LNCAP (cell line): Measurements from ENCODE around the gene GALK2.

Experiments used
- TF ChIP-seq, protein P1 (sequence below): fragments of 450-650 bp; IDR thresholded peaks from 2 replicates; pipeline ENCODE4 v1.5.1; 2017; ENCODE audit warnings: mild to moderate bottlenecking

GALK2 gene

DNA sequence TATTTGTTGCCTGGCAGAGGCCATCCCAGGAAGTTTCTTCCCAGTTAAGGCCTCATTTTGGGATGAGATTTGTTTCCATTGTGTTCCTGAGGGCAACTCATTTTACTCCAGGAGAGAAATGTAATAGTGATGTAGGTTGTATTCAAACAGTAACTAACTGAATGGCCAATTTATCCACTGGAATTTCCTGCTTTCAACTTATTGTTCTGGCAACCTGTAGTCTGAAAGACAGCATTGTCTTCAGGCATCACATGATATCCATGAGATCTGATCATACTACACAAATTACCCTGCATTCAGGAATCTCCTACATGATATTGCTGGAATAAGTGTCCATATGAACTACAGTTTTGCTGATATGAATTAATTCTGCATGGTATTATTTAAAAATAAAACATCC, 173.5 kb downstream of the GALK2 start:
- TF ChIP-seq, protein P1, sequence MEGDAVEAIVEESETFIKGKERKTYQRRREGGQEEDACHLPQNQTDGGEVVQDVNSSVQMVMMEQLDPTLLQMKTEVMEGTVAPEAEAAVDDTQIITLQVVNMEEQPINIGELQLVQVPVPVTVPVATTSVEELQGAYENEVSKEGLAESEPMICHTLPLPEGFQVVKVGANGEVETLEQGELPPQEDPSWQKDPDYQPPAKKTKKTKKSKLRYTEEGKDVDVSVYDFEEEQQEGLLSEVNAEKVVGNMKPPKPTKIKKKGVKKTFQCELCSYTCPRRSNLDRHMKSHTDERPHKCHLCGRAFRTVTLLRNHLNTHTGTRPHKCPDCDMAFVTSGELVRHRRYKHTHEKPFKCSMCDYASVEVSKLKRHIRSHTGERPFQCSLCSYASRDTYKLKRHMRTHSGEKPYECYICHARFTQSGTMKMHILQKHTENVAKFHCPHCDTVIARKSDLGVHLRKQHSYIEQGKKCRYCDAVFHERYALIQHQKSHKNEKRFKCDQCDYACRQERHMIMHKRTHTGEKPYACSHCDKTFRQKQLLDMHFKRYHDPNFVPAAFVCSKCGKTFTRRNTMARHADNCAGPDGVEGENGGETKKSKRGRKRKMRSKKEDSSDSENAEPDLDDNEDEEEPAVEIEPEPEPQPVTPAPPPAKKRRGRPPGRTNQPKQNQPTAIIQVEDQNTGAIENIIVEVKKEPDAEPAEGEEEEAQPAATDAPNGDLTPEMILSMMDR = no peak

DNA sequence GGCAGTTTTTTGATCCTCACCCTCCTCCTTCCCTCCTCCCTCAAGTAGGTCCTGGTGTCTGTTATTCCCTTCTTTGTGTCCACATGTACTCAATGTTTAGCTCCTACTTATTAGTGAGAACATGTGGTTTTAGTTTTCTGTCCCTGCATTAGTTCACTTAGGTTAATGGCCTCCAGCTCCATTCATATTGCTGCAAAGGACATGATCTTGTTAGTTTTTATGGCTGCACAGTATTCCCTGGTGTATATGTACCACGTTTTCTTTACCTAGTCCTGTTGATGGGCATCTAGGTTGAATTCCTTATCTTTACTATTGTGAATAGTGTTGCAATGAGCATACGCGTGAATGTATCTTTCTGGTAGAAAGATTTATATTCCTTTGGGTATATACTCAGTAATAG, 191.3 kb downstream of the GALK2 start:
- TF ChIP-seq, protein P1 = no peak

DNA sequence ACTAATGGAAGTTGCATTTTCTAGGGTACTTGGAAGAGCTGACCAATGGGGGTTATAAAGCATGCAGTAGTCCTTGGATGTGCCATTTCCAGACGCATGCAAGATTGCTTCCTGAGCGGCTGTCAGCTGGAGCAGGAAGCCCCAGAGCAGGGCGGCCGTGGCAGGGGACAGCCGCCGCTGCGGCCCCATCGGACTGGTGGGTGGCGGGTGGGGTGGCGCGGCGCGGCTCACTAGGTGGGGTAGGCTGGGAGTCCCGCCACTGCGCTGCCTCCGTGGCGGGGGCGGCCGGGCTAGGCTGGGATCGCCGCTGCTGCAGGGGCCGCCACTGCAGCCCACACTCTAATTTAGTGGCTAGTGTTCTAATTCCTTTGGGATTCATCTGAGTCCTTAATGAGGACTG, 196.4 kb downstream of the GALK2 start:
- TF ChIP-seq, protein P1 = no peak

DNA sequence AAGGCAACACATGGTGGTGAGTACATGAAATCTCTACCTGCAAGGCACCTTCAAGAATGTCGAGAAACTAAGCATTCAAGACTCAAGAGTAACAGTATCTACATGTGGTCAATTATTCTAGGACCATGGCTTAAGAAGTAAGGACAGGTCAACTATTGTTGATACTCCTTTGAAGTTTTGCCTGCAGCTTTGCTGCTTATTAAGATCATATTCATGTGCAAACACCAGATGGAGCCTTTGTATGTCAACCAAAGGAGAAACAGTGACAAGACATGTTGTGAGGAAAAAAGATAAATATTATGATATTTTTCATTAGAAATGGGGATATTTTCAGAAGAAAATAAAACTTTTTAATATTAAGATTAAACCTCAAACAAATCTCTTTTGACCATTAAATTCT, 200.7 kb downstream of the GALK2 start:
- TF ChIP-seq, protein P1 = peak; percentile 45; the same call in 1 of the 2 replicates

DNA sequence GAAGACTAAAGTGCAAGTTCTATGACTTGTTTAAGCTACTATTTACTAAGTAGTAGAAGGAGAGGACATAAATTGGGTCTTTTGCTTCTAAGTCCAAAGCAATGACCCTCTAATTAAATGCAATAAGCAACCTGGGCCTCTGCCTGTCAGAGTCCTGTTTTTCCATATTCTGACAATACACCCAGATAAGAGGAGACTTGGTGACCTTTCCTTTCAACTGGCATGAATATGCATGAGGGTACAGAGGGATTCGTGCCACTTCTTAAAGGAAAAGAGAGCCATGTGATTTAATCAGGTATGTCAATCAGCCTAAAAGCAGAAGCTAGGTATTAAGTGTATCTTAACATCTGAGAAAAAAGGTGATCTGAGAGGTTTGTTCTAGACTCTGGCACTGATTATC, 202.3 kb downstream of the GALK2 start:
- TF ChIP-seq, protein P1 = no peak

DNA sequence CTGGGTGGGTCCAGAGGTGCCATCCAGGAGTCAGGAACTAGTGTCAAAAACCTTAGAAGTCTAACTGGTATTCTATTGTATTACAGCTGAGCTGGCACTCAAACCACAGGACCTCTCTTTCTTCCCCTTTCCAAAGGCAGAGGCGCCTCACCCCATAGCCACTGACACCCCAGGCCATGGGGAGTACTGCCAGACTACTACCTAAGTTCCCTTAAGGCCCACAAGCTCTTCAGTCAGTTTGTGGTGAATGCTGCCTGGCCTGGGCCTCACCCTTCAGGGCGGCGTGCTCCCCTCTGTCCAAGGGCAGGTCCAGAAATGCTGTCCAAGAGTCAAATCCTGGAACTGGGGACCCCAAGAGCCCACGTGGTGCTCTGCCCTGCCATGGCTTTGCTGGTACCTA, 209.9 kb downstream of the GALK2 start:
- TF ChIP-seq, protein P1 = no peak

DNA sequence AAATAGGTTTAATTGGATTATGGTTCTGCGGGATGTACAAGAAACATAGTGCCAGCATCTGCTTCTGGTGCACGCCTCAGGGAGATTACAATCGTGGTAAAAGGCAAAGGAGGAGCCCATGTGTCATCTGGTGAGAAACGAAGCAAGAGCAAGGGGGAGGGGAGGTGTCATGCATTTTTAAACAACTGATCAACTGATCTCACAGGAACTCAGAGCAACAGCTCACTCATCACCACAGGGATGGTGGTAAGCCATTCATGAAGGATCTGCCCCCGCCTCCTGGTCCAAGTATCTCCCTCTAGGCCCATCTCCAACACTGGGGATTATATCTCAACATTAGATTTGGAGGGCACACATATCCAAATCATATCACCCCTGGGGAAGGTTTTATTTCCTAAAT, 210.9 kb downstream of the GALK2 start:
- TF ChIP-seq, protein P1 = no peak
